Endothelial cell (in vitro differentiated cells): ENCODE results near the gene IL18R1. TPM values are rescaled to one million over a fixed set of nuclear protein-coding genes. Genes with fewer than 3 reads are reported as not detected.

Experiments
- DNase-seq: peaks from one replicate; pipeline ENCODE4 v3.0.0; 2021; ENCODE audit warnings: low spot score
- H3K27ac Mint-ChIP-seq: one replicate; pipeline ENCODE4 v1.8.0; 2021; ENCODE audit warnings: mixed read lengths, inconsistent platforms; ENCODE audit not compliant: unreplicated experiment
- H3K27me3 Mint-ChIP-seq: one replicate; pipeline ENCODE4 v1.8.0; 2021; ENCODE audit warnings: mild to moderate bottlenecking, moderate library complexity, mixed read lengths, inconsistent platforms; ENCODE audit not compliant: unreplicated experiment
- H3K36me3 Mint-ChIP-seq: one replicate; pipeline ENCODE4 v1.8.0; 2021; ENCODE audit warnings: mild to moderate bottlenecking, low read depth, mixed read lengths, inconsistent platforms; ENCODE audit not compliant: unreplicated experiment
- H3K4me1 Mint-ChIP-seq: one replicate; pipeline ENCODE4 v1.8.0; 2021; ENCODE audit warnings: mild to moderate bottlenecking, mixed read lengths, inconsistent platforms; ENCODE audit not compliant: unreplicated experiment
- H3K4me3 Mint-ChIP-seq: one replicate; pipeline ENCODE4 v1.8.0; 2021; ENCODE audit warnings: mild to moderate bottlenecking, mixed read lengths, inconsistent platforms; ENCODE audit not compliant: unreplicated experiment
- H3K9me3 Mint-ChIP-seq: one replicate; pipeline ENCODE4 v1.8.0; 2021; ENCODE audit warnings: mixed read lengths, inconsistent platforms; ENCODE audit not compliant: unreplicated experiment
- CTCF ChIP-seq: fragments of 200-600 bp; sonication (generic); IDR thresholded peaks from one replicate; pipeline ENCODE4 v1.5.0; 2021; ENCODE audit warnings: antibody characterized with exemption; ENCODE audit not compliant: unreplicated experiment
- long read RNA-seq: library from polyadenylated mRNA; unstranded; transcript quantifications from one replicate; pipeline ENCODE4 v2.0.0, GENCODE V29; 2020; ENCODE audit not compliant: unreplicated experiment
- total RNA-seq: library from RNA; stranded (reverse); fragmentation: NEBNext Ultra II Directional; extraction: Animal tissue kit (Norgen Biotek cat#: 25700); gene quantifications from one replicate; pipeline ENCODE4 v1.2.1, GENCODE V29; 2021; ENCODE audit not compliant: unreplicated experiment

Gene IL18R1
- total RNA-seq: 0.51 TPM
- long read RNA-seq: 0 reads

- TF ChIP-seq CTCF: peak; percentile 72
- Mint-ChIP-seq H3K36me3 (no peaks in the 10 kb centered on the region), H3K4me3 (peak within 1 kb of the TSS; percentile 83), H3K4me1 (no peaks in the 10 kb centered on the region), H3K9me3 (no peaks in the 10 kb centered on the region), H3K27ac (no peak within 1 kb of the TSS), H3K27me3 (no peaks in the 10 kb centered on the region)
- DNase-seq: peak; percentile 82
Observed at GRCh38 chr2:102355526-102356380, at the start of gene IL18R1. Gene IL18R1 (plus strand): TSS chr2:102355796. CDS start chr2:102362661, 6,865 bp downstream.

GRCh38 chr2:102306125-102306524, 49.5 kb upstream of the IL18R1 start:
- no peak for TF ChIP-seq CTCF
- no peaks in the 10 kb centered on the region for H3K27me3 Mint-ChIP-seq
- no peaks in the 10 kb centered on the region for H3K9me3 Mint-ChIP-seq
- no peak overlapping the region for H3K27ac Mint-ChIP-seq
- no peaks in the 10 kb centered on the region for H3K36me3 Mint-ChIP-seq
- peaks cover 5% of the 10 kb centered on the region for H3K4me1 Mint-ChIP-seq
- DNase-seq: no peak
- H3K4me3 Mint-ChIP-seq: no peak overlapping the region

GRCh38 chr2:102310964-102311640, 44.5 kb upstream of the IL18R1 start, which contains the start of gene IL1RL1:
Gene IL1RL1 (plus strand): TSS chr2:102311563. CDS start chr2:102338265, 26,702 bp downstream.
- Mint-ChIP-seq H3K9me3 (no peaks in the 10 kb centered on the region), H3K27me3 (no peaks in the 10 kb centered on the region), H3K4me1 (peaks cover 3% of the 10 kb centered on the region), H3K27ac (no peak within 1 kb of the TSS), H3K4me3 (no peak within 1 kb of the TSS), H3K36me3 (no peaks in the 10 kb centered on the region)
- TF ChIP-seq CTCF: no peak
- DNase-seq: no peak

GRCh38 chr2:102313025-102313424, 42.6 kb upstream of the IL18R1 start:
- Mint-ChIP-seq H3K4me1 (peaks cover 7% of the 10 kb centered on the region), H3K36me3 (no peaks in the 10 kb centered on the region), H3K4me3 (no peak overlapping the region), H3K27me3 (no peaks in the 10 kb centered on the region), H3K27ac (no peak overlapping the region), H3K9me3 (no peaks in the 10 kb centered on the region)
- no peak for DNase-seq
- no peak for TF ChIP-seq CTCF
